ENCODE data around the gene ZFR2.

ZFR2 gene

DNA sequence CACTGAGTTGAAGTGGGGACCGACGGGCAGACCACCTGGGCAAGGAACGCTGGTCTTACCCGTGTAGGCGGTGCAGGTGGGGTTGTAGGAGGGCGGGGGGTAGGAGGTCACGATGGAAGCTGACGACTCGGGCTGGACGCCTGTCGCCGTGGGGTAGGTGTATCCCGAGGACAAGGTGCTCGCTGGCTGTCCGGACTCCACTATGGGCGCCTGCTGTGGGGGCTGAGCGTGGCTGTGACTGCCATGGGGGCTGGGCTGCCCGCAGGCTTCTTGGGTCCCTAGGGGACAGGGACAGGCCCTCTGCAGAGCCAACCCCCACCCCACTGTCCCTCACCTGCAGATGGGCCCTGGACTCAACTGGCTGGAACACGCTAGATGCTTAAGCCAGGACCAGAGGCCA is 37.2 kb downstream of the ZFR2 start:
- TF ChIP-seq SIN3A (IDR thresholded peaks at IDR 0.05; ENCODE audit: borderline replicate concordance, insufficient read depth, low read length) (no peak), TAF1 (IDR thresholded peaks at IDR 0.05; ENCODE audit: borderline replicate concordance, insufficient read depth, low read length) (no peak), FOXP2 (optimal IDR thresholded peaks at IDR 0.05; ENCODE audit: borderline replicate concordance, extremely low read depth, extremely low read length, insufficient read depth) (no peak), POLR2AphosphoS5 (IDR thresholded peaks at IDR 0.05; ENCODE audit: low read depth, low read length) (no peak)
- TF ChIP-seq, protein P1, sequence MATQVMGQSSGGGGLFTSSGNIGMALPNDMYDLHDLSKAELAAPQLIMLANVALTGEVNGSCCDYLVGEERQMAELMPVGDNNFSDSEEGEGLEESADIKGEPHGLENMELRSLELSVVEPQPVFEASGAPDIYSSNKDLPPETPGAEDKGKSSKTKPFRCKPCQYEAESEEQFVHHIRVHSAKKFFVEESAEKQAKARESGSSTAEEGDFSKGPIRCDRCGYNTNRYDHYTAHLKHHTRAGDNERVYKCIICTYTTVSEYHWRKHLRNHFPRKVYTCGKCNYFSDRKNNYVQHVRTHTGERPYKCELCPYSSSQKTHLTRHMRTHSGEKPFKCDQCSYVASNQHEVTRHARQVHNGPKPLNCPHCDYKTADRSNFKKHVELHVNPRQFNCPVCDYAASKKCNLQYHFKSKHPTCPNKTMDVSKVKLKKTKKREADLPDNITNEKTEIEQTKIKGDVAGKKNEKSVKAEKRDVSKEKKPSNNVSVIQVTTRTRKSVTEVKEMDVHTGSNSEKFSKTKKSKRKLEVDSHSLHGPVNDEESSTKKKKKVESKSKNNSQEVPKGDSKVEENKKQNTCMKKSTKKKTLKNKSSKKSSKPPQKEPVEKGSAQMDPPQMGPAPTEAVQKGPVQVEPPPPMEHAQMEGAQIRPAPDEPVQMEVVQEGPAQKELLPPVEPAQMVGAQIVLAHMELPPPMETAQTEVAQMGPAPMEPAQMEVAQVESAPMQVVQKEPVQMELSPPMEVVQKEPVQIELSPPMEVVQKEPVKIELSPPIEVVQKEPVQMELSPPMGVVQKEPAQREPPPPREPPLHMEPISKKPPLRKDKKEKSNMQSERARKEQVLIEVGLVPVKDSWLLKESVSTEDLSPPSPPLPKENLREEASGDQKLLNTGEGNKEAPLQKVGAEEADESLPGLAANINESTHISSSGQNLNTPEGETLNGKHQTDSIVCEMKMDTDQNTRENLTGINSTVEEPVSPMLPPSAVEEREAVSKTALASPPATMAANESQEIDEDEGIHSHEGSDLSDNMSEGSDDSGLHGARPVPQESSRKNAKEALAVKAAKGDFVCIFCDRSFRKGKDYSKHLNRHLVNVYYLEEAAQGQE (IDR thresholded peaks at IDR 0.05; ENCODE audit: insufficient read depth in 1 of 2, low read depth in 2 of 2, low read length in 2 of 2): no peak

DNA sequence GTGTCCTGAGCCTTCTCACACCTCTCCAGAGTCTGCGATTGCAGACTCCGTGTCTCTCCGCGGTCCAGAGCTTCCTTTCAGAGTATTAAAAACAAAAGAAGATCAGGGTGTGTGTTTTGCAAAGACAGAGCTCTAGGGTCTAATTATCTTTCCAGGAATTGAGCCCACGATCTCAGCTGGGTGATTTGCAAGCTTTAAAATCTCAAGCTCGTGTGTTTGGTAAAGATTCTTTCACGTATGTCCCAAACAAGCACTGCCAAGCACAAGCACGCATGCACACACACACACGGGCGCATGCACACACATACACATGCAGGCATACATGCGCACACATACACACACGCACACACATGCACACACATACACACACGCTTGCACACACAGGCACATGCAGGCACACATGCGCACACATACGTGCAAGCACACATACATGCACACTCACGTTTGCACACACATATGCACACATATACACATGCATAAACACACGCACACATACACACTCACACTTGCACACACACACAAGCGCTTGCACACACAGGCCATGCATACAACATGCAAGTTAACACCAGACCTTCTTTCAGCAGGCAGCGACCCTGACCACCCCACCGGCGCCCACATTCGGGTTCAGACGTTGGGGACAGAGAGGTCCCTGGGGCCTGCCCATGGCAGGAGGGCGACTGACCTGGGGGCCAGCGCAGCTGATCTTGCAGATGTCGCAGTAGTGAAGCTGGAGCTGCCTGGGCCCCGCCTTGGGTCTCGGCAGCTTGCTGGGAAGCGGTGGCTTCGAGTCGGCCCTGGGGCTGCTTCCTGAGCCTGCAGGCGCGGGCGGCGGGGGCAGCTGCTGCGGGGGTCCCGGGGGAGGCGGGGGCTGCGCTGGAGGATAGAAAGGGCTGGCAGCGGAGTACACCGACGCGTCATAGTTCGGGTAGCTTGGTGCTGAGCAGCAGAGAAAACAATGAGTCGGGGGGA is 37.9 kb downstream of the ZFR2 start:
- TF ChIP-seq SIN3A (IDR thresholded peaks at IDR 0.05; ENCODE audit: borderline replicate concordance, insufficient read depth, low read length): no peak
- no peak for TF ChIP-seq TAF1 (IDR thresholded peaks at IDR 0.05; ENCODE audit: borderline replicate concordance, insufficient read depth, low read length)
- no peak for TF ChIP-seq FOXP2 (optimal IDR thresholded peaks at IDR 0.05; ENCODE audit: borderline replicate concordance, extremely low read depth, extremely low read length, insufficient read depth)
- TF ChIP-seq, protein P1 (IDR thresholded peaks at IDR 0.05; ENCODE audit: insufficient read depth in 1 of 2, low read depth in 2 of 2, low read length in 2 of 2): no peak

DNA sequence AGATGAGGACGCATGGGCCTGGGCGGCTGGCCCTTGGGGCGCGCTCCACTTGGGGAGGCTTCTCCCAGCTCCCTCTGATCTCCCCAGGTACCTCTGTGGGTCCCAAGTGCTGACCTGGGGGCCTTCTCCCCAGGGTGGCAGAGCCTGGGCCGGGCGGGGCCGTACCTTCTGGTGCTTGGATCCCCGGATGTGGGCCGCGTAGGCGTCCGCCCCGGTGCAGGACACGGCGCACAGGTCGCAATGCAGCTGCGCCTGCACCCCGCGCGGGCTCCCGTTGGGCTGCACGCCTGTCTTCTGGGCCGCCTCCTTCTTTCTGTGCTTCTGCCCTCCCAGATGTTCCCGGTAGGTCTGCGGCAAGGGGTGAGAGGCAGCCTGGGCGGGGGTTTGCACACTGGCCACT is 41.5 kb downstream of the ZFR2 start:
- TF ChIP-seq POLR2AphosphoS5 (IDR thresholded peaks at IDR 0.05; ENCODE audit: low read depth, low read length) (no peak), FOXP2 (optimal IDR thresholded peaks at IDR 0.05; ENCODE audit: borderline replicate concordance, extremely low read depth, extremely low read length, insufficient read depth) (no peak), TAF1 (IDR thresholded peaks at IDR 0.05; ENCODE audit: borderline replicate concordance, insufficient read depth, low read length) (no peak), SIN3A (IDR thresholded peaks at IDR 0.05; ENCODE audit: borderline replicate concordance, insufficient read depth, low read length) (no peak)
- TF ChIP-seq, protein P1 (IDR thresholded peaks at IDR 0.05; ENCODE audit: insufficient read depth in 1 of 2, low read depth in 2 of 2, low read length in 2 of 2): no peak

DNA sequence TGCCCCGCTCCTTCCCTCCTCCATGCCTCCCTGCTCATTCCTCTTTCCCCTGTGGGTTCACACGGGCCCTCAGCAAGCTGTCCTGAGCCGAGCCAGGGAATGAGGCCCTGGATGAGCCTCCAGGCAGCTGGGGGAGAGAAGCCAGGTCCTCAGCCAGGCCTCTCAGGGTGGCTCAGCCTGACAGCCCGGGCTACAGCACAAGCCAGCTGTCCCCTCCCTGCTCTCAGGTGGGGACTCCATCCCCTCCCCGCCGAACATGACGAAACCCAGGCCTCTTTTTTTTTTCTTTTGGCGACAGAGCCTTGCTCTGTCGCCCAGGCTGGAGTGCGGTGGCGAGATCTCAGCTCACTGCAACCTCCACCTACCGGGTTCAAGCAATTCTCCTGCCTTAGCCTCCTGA is 42.7 kb downstream of the ZFR2 start:
- TF ChIP-seq TAF1 (IDR thresholded peaks at IDR 0.05; ENCODE audit: borderline replicate concordance, insufficient read depth, low read length) (no peak), FOXP2 (optimal IDR thresholded peaks at IDR 0.05; ENCODE audit: borderline replicate concordance, extremely low read depth, extremely low read length, insufficient read depth) (no peak), POLR2AphosphoS5 (IDR thresholded peaks at IDR 0.05; ENCODE audit: low read depth, low read length) (no peak), SIN3A (IDR thresholded peaks at IDR 0.05; ENCODE audit: borderline replicate concordance, insufficient read depth, low read length) (no peak)
- TF ChIP-seq, protein P1 (IDR thresholded peaks at IDR 0.05; ENCODE audit: insufficient read depth in 1 of 2, low read depth in 2 of 2, low read length in 2 of 2): no peak
